ENCODE measurements around the gene MACROH2A1.

The MACROH2A1 gene

DNA sequence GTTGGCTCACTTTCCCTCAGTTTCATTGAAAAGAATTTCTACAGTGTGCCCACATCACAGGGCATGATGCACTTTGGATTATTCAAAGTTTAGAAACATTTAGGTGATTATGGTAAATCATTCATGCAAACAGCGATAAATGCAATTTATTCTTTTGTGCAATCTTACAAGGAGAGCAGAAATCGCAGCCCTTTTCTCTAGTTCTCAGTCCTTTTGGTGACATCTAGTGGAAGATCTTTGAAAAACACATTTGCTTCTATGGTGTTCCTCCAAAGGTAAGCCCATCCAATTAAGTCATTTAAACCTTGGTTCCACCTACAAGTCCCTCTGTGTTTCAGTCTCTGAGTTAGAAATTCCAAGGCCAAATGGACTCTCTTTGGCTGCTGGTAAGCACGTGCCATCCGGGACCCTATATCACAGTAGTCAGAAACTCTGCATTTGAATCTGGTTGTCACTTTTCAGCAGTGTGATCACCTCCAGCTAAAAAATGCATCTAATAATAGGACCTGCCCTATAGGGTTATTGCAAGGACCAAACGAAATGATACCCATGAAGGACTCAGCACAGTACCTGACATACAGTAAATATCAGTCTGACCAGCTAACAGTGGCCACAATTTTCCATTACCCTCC is 66.4 kb downstream of the MACROH2A1 start:
- Histone ChIP-seq H3K4me3 (ENCODE audit: low read depth, low read length) (no peak overlapping the region), H3K4me1 (no peaks in the 10 kb centered on the region), H3K9me3 (no peaks in the 10 kb centered on the region), H3K27me3 (no peaks in the 10 kb centered on the region), H3K36me3 (peaks cover 24% of the 10 kb centered on the region)
- TF ChIP-seq, protein P1, sequence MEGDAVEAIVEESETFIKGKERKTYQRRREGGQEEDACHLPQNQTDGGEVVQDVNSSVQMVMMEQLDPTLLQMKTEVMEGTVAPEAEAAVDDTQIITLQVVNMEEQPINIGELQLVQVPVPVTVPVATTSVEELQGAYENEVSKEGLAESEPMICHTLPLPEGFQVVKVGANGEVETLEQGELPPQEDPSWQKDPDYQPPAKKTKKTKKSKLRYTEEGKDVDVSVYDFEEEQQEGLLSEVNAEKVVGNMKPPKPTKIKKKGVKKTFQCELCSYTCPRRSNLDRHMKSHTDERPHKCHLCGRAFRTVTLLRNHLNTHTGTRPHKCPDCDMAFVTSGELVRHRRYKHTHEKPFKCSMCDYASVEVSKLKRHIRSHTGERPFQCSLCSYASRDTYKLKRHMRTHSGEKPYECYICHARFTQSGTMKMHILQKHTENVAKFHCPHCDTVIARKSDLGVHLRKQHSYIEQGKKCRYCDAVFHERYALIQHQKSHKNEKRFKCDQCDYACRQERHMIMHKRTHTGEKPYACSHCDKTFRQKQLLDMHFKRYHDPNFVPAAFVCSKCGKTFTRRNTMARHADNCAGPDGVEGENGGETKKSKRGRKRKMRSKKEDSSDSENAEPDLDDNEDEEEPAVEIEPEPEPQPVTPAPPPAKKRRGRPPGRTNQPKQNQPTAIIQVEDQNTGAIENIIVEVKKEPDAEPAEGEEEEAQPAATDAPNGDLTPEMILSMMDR (IDR thresholded peaks at IDR 0.05; ENCODE audit: low read depth, low read length): peak; percentile 71
- no peak for DNase-seq

DNA sequence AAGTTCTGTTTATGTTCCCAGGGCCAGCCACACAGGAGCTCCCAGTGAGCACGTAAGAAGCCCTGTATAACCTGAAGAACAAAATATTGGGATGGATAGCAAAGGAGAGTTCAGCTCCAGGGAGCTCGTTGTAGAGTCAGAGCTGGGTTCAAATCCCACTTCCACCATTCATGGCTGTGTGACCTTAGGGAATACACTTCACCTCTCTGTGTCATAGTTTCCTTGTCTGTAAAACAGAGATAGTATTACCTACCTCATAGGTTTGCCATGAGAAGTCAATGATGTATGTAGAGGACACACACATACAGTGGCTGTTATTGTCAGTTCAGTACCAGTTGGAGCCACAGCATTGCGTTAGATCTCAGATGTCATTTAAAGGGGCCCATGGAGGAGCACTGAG is 67.4 kb downstream of the MACROH2A1 start:
- peaks cover 18% of the 10 kb centered on the region for H3K36me3 ChIP-seq

DNA sequence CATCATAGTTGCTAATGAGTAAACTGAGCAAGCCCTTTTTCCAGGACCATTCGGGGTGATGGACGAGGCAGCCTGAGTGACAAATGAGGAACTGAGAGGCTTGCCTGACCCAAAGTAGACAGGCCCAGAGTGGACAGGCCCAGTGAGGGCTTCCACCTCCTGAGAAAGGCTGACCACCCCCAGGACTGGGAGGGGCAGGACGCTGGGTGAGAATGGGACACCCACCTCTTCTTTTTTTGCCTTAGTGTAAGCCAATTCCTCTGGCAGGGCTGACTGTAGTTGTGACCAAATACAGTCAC is 68.3 kb downstream of the MACROH2A1 start:
- Histone ChIP-seq H3K4me1 (no peaks in the 10 kb centered on the region), H3K9me3 (no peaks in the 10 kb centered on the region), H3K27me3 (no peaks in the 10 kb centered on the region), H3K36me3 (peaks cover 18% of the 10 kb centered on the region), H3K4me3 (ENCODE audit: low read depth, low read length) (no peak overlapping the region)
- TF ChIP-seq, protein P1 (IDR thresholded peaks at IDR 0.05; ENCODE audit: low read depth, low read length): no peak
- no peak for DNase-seq

More for the DNA sequence above, 67.4 kb downstream of the MACROH2A1 start:
- no peak overlapping the region for H3K4me3 ChIP-seq (ENCODE audit: low read depth, low read length)
- DNase-seq: no peak
- H3K4me1 ChIP-seq: no peaks in the 10 kb centered on the region
- TF ChIP-seq, protein P1 (IDR thresholded peaks at IDR 0.05; ENCODE audit: low read depth, low read length): no peak
- H3K9me3 ChIP-seq: no peaks in the 10 kb centered on the region
- H3K27me3 ChIP-seq: no peaks in the 10 kb centered on the region

DNA sequence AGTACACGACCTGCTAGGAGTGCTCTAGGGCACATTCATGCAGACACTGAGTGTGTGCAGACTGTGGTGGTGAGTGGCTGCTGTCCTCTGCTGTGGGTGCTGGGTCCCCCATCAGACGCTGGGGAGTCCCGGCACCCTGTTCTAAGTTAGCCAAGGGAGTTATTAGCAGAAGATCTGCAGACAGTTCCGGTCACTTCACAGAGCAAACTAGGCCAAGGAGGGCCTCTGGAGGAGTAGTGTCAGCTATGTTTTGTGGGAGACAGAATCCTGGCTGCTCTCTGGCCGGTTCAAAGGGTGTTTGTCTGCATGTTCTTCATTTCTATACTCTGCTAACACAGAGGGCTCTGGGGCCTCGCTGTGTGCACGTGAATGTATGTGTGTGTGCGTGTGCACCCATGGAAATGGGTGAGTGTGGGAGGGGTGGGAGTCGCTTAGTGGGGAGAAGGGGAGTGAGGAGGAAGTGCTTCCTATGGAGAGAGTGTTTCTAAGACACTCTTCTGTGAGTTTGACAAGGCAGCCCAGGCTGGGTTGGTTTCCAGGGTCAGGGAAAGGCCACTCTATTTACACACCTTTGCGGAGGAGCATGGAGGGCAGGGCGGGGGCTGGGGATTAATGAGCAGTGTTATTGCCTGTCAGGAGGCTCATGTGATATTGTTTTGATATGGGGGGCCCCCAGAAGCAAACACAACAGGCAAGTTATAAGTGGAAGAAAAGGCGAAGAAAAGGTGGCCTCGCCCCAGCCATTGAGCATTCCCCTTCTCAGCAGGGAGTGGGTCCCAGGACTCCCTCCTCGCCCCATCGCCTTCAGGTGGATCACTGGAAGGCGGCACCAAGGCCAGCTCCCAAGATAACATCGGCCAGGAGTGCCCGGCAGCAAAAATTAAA is 68.9 kb downstream of the MACROH2A1 start:
- no peak for DNase-seq
- Histone ChIP-seq H3K9me3 (no peaks in the 10 kb centered on the region), H3K36me3 (peaks cover 18% of the 10 kb centered on the region), H3K27me3 (no peaks in the 10 kb centered on the region), H3K4me1 (no peaks in the 10 kb centered on the region), H3K4me3 (ENCODE audit: low read depth, low read length) (no peak overlapping the region)
- TF ChIP-seq, protein P1 (IDR thresholded peaks at IDR 0.05; ENCODE audit: low read depth, low read length): no peak

DNA sequence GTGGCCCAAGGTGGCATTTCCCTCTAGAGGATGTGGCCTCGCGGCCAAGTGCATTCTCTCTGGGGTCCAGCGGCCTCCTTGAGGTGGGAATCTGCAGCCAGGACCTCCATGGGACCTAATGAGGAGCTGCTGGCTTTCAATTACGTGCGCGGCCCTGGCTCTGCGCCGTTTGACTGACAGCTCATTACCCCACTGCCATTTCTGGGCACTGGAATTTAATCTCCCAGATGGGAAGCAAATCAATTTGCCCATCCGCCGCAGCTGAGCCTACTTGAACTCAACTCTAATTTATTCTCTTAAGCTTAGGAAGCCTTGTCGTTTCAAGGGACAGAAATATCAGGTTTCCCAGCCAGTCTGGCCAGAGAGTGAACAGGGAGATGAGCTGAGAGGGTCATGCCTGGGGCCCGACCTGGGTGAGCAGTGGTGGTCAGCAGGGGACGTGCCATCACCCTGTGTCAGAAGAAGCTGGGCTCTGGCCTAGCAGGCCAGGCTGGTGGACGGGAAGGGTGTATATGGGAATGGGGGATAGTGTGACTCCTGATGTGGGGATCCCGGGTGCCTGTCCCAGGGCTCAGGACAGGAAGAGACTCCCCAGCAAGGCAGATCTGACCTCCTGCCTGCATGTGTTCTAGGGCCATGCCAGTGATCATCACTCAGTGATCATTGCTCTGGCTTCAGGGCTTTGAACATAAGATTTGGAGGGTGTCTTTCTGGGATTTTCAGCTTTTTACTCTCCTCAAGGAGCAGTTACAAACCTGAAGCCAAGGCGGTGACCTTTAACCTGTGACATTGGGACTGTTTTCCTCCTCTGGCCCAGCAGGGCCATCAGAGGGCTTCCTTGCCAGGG is 69.7 kb downstream of the MACROH2A1 start:
- DNase-seq: no peak
- no peaks in the 10 kb centered on the region for H3K27me3 ChIP-seq
- no peak overlapping the region for H3K4me3 ChIP-seq (ENCODE audit: low read depth, low read length)
- TF ChIP-seq, protein P1 (IDR thresholded peaks at IDR 0.05; ENCODE audit: low read depth, low read length): no peak
- no peaks in the 10 kb centered on the region for H3K9me3 ChIP-seq
- H3K4me1 ChIP-seq: no peaks in the 10 kb centered on the region
- H3K36me3 ChIP-seq: peaks cover 18% of the 10 kb centered on the region

Measured in BE2C (cell line).